H1 (cell line): ENCODE data around the gene ENDOG. TPM values are rescaled to one million over a fixed set of nuclear protein-coding genes. Genes with fewer than 3 reads are reported as not detected.

ENCODE experiments used
- CTCF ChIA-PET: fragments of 300-600 bp; sonication (Branson Sonifier 250); formaldehyde crosslinking; loops from one replicate; lab custom pipeline; 2021; ENCODE audit not compliant: partially characterized antibody; lab: Charles Lee
- POLR2A ChIA-PET: fragments of 300-600 bp; sonication (Branson Sonifier 250); formaldehyde crosslinking; loops from one replicate; lab custom pipeline; 2021; ENCODE audit warnings: inconsistent platforms; ENCODE audit not compliant: partially characterized antibody; lab: Charles Lee
- DNase-seq, 2 experiments: peaks; one replicate each; pipeline versions ENCODE4 v3.0.0 to v3.0.0-alpha.2; 2010 to 2022; ENCODE audit warnings: low spot score in 2 of 2, low read depth in 1 of 2, mixed read lengths in 1 of 2
- FAIRE-seq: peaks from 2 replicates; lab custom pipeline; 2011; peaks lifted over from hg19 to GRCh38; lab: Jason Lieb, UNC
- H2AFZ ChIP-seq: 2 replicates; pipeline ENCODE4 v1.8.1; 2012; ENCODE audit warnings: low read length, inconsistent platforms
- H2AK5ac ChIP-seq: 2 replicates; pipeline ENCODE4 v1.6.1; 2013; ENCODE audit warnings: low read depth, low read length
- H2BK120ac ChIP-seq: replicated peaks from 2 replicates; pipeline ENCODE3; 2013; ENCODE audit warnings: low read depth, low read length, inconsistent platforms
- H2BK12ac ChIP-seq: 2 replicates; pipeline ENCODE4 v1.6.1; 2013; ENCODE audit warnings: low read depth, low read length
- H2BK15ac ChIP-seq: 2 replicates; pipeline ENCODE4 v1.6.1; 2013; ENCODE audit warnings: low read length
- H2BK20ac ChIP-seq: 2 replicates; pipeline ENCODE4 v1.6.1; 2013; ENCODE audit warnings: low read length
- H2BK5ac ChIP-seq: 2 replicates; pipeline ENCODE4 v1.6.1; 2013; ENCODE audit warnings: low read depth, low read length
- H3K14ac ChIP-seq: 2 replicates; pipeline ENCODE4 v1.6.1; 2013; ENCODE audit warnings: inconsistent platforms; ENCODE audit not compliant: insufficient read length
- H3K18ac ChIP-seq: 2 replicates; pipeline ENCODE4 v1.6.1; 2013; ENCODE audit warnings: low read length; ENCODE audit errors: extremely low read depth
- H3K23ac ChIP-seq: 2 replicates; pipeline ENCODE4 v1.6.1; 2013; ENCODE audit warnings: inconsistent platforms; ENCODE audit not compliant: insufficient read length
- H3K23me2 ChIP-seq: 2 replicates; pipeline ENCODE4 v1.6.1; 2013; ENCODE audit warnings: low read depth, low read length
- H3K27ac ChIP-seq: 2 replicates; pipeline ENCODE4 v1.6.1; 2011; ENCODE audit warnings: low read depth, low read length, inconsistent platforms
- H3K27me3 ChIP-seq, 4 experiments: replicated peaks in 1 of 4; 1 replicate in 1 of 4; 2 replicates in 3 of 4; pipeline versions ENCODE4 v1.6.1 to v1.8.1; 2011 to 2013; ENCODE audit warnings: low read length in 3 of 4, mild to moderate bottlenecking in 3 of 4, inconsistent platforms in 2 of 4, mixed read lengths in 2 of 4, moderate library complexity in 1 of 4; ENCODE audit not compliant: control insufficient read depth in 3 of 4, insufficient read depth in 3 of 4; ENCODE audit errors: extremely low read depth in 1 of 4
- H3K36me3 ChIP-seq, 4 experiments: 2 replicates each; pipeline versions ENCODE4 v1.6.1 to v1.8.1; 2011 to 2013; ENCODE audit warnings: mild to moderate bottlenecking in 4 of 4, low read length in 3 of 4, moderate library complexity in 2 of 4, control low read depth in 1 of 4, inconsistent platforms in 1 of 4; ENCODE audit not compliant: insufficient read depth in 4 of 4, control insufficient read depth in 2 of 4
- H3K4ac ChIP-seq: replicated peaks from 2 replicates; pipeline ENCODE3; 2013; ENCODE audit warnings: low read length, low read depth, mixed read lengths, inconsistent platforms; ENCODE audit not compliant: insufficient read length
- H3K4me1 ChIP-seq, 4 experiments: replicated peaks in 1 of 4; 1 replicate in 1 of 4; 2 replicates in 3 of 4; pipeline versions ENCODE4 v1.6.1 to v1.8.1; 2011 to 2013; ENCODE audit warnings: low read length in 3 of 4, inconsistent platforms in 2 of 4, mixed read lengths in 1 of 4; ENCODE audit not compliant: insufficient read depth in 4 of 4, control insufficient read depth in 3 of 4
- H3K4me2 ChIP-seq, 2 experiments: 2 replicates each; pipeline versions ENCODE4 v1.6.1 to v1.8.1; 2011 to 2013; ENCODE audit warnings: low read depth in 2 of 2, low read length in 2 of 2, control low read depth in 1 of 2, inconsistent platforms in 1 of 2, mild to moderate bottlenecking in 1 of 2; ENCODE audit not compliant: insufficient read depth in 1 of 2
- H3K4me3 ChIP-seq, 4 experiments: fragments of 200-600, 300-600 bp in 1 of 4; sonication (generic), shearing (Covaris generic), sonication (Bioruptor Twin) in 1 of 4; 2 replicates each; pipeline versions ENCODE4 v1.5.1 to v1.8.1; 2011 to 2016; ENCODE audit warnings: low read length in 4 of 4, low read depth in 3 of 4, control low read depth in 2 of 4, inconsistent platforms in 2 of 4, mild to moderate bottlenecking in 2 of 4, mixed read lengths in 1 of 4, moderate library complexity in 1 of 4; ENCODE audit not compliant: insufficient read depth in 2 of 4; ENCODE audit errors: extremely low read depth in 1 of 4
- H3K56ac ChIP-seq: replicated peaks from 2 replicates; pipeline ENCODE3; 2013; ENCODE audit warnings: low read depth, mild to moderate bottlenecking, mixed read lengths, low read length, inconsistent platforms; ENCODE audit not compliant: insufficient read length
- H3K79me1 ChIP-seq: 2 replicates; pipeline ENCODE4 v1.6.1; 2013; ENCODE audit warnings: low read depth, low read length, control low read depth
- H3K79me2 ChIP-seq, 2 experiments: 2 replicates each; pipeline versions ENCODE4 v1.6.1 to v1.8.1; 2012 to 2013; ENCODE audit warnings: low read length in 2 of 2, mild to moderate bottlenecking in 2 of 2, inconsistent platforms in 1 of 2; ENCODE audit not compliant: insufficient read depth in 2 of 2, control insufficient read depth in 1 of 2
- H3K9ac ChIP-seq, 4 experiments: replicated peaks in 1 of 4; 1 replicate in 1 of 4; 2 replicates in 3 of 4; pipeline versions ENCODE4 v1.6.1 to v1.8.1; 2011 to 2013; ENCODE audit warnings: low read depth in 3 of 4, low read length in 3 of 4, control low read depth in 2 of 4, mild to moderate bottlenecking in 2 of 4, moderate library complexity in 2 of 4, inconsistent platforms in 1 of 4; ENCODE audit errors: extremely low read depth in 1 of 4
- H3K9me3 ChIP-seq, 2 experiments: 2 replicates each; pipeline versions ENCODE4 v1.6.1 to v1.8.1; 2012 to 2013; ENCODE audit warnings: mild to moderate bottlenecking in 2 of 2, moderate library complexity in 2 of 2, control low read depth in 1 of 2, inconsistent platforms in 1 of 2, low read depth in 1 of 2, low read length in 1 of 2, mixed read lengths in 1 of 2; ENCODE audit not compliant: insufficient read depth in 2 of 2
- H4K20me1 ChIP-seq, 2 experiments: replicated peaks in 1 of 2; 2 replicates each; pipeline versions ENCODE3 to v1.8.1; 2011 to 2013; ENCODE audit warnings: inconsistent platforms in 2 of 2, low read length in 2 of 2, mild to moderate bottlenecking in 1 of 2; ENCODE audit not compliant: insufficient read depth in 2 of 2, control insufficient read depth in 1 of 2
- H4K5ac ChIP-seq: 2 replicates; pipeline ENCODE4 v1.6.1; 2013; ENCODE audit warnings: low read length, low read depth, mixed read lengths, inconsistent platforms; ENCODE audit not compliant: insufficient read length
- H4K8ac ChIP-seq: 2 replicates; pipeline ENCODE4 v1.8.0; 2013; ENCODE audit warnings: mild to moderate bottlenecking, moderate library complexity, low read length, inconsistent platforms; ENCODE audit not compliant: insufficient read depth; ENCODE audit errors: extremely low read depth
- H4K91ac ChIP-seq: replicated peaks from 2 replicates; pipeline ENCODE3; 2013; ENCODE audit warnings: low read length, mixed read lengths, inconsistent platforms; ENCODE audit not compliant: insufficient read length
- CHD1 ChIP-seq: IDR thresholded peaks from 2 replicates; pipeline ENCODE4 v1.6.1; 2012; ENCODE audit warnings: low read depth, low read length, improper control_type of control experiment
- GABPA ChIP-seq: IDR thresholded peaks from 2 replicates; pipeline ENCODE4 v1.6.1; 2011; ENCODE audit warnings: mild to moderate bottlenecking, low read length, moderate library complexity, borderline replicate concordance; ENCODE audit not compliant: insufficient read depth
- KDM5A ChIP-seq: fragments of 200-600 bp; IDR thresholded peaks from 2 replicates; pipeline ENCODE4 v1.7.1; 2012; ENCODE audit warnings: mild to moderate bottlenecking, low read length, inconsistent platforms, mixed read lengths
- SP1 ChIP-seq: IDR thresholded peaks from 2 replicates; pipeline ENCODE4 v1.6.1; 2011; ENCODE audit warnings: low read depth, low read length
- WGBS, 2 experiments: shearing (Covaris generic) in 1 of 2; methylation state at CpG; one replicate each; pipeline versions ENCODE4 v1.1.6 to v1.1.7; 2013 to 2015; ENCODE audit warnings: low lambda C conversion rate in 2 of 2, mixed read lengths in 2 of 2, inconsistent platforms in 1 of 2, low coverage in 1 of 2, missing lambda C conversion rate in 1 of 2; ENCODE audit not compliant: insufficient replicate concordance in 2 of 2, insufficient coverage in 1 of 2, insufficient read length in 1 of 2; ENCODE audit errors: extremely low coverage in 1 of 2, missing lambda C conversion rate in 1 of 2; 5-methylcytosine and 5-hydroxymethylcytosine counted together
- polyA plus RNA-seq, 7 experiments: library from polyadenylated mRNA; depleted of rRNA in 3 of 7; stranded (reverse) in 5 of 7; unstranded in 2 of 7; fragments of >200 nt in 5 of 7; fragments of 200-250 nt in 2 of 7; gene quantifications; 1 replicate in 5 of 7; 2 replicates in 1 of 7; 4 replicates in 1 of 7; pipeline versions ENCODE4 v1.2.1 to v1.2.3, GENCODE V29; 2011 to 2013; ENCODE audit warnings: missing spikeins in 2 of 7, mixed read lengths in 2 of 7
- total RNA-seq: library from RNA; stranded (reverse); fragmentation: NEBNext Ultra II Directional; extraction: Animal tissue kit (Norgen Biotek cat#: 25700); gene quantifications from 2 replicates; pipeline ENCODE4 v1.2.1, GENCODE V29; 2021

The ENDOG gene
- total and polyA plus RNA-seq, 2 of the 8 experiments (the other 6 are each of a cell fraction or from before 2014, with no cell fraction given) = 17.5 to 23.4 TPM

DNA sequence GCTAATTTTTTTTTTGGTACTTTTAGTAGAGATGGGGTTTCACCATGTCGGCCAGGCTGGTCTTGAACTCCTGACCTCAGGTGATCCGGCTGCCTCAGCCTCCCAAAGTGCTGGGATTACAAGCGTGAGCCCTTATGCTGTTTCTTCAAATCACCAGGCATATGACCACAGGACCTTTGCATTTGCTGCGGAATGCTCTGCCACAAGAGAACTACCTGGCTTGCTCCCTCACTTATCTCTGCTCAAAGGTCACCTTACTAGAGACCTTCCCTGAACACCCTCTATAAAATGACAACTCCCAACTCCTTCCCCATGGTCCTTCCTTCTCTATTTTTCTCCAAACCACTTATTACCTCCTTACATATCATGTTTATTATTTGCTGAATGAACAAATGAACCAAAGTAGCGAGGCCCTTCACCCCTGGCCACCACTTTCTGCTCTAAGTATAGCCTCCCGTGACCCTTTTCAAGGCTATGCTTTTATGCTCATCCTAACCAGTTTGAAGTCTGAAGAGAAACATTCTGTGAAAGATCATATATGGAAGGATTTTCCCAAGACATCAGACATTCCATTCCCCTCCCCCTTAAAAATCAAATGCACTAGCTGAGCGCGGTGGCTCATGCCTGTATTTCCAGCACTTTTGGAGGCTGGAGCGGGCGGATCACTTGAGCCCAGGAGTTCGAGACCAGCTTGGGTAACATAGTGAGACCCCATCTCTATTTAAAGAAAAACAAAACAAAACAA lies 47.8 kb upstream of the ENDOG start:
- peak overlapping the region; percentile 53; the same call in 1 of the 2 replicates for H2AK5ac ChIP-seq
- no peak overlapping the region for H3K4ac ChIP-seq
- WGBS, 2 experiments = 87% methylated on average over 11 of the region's 11 CpGs; no CpG with 5 or more reads in 1 of the 2 experiments
- no peak overlapping the region; the same call in 1 of the 2 replicates for H2BK5ac ChIP-seq
- H3K79me1 ChIP-seq = peaks cover 3% of the 10 kb centered on the region; the same call in 1 of the 2 replicates
- no peak overlapping the region for H3K14ac ChIP-seq
- no peak overlapping the region for H3K56ac ChIP-seq
- H4K5ac ChIP-seq = no peak overlapping the region
- TF ChIP-seq KDM5A (no peak), SP1 (no peak), CHD1 (no peak), GABPA (no peak)
- H3K9ac ChIP-seq = peak overlapping the region in 3 of 4 experiments; percentile 87 to 95 (median 90); a peak in 5 of 7 replicates
- no peak overlapping the region for H3K18ac ChIP-seq
- H3K27ac ChIP-seq = no peak overlapping the region
- no peaks in the 10 kb centered on the region for H3K27me3 ChIP-seq
- no peak overlapping the region for H2BK120ac ChIP-seq
- peaks cover 12% of the 10 kb centered on the region; the same call in 1 of the 2 replicates for H3K23me2 ChIP-seq
- no peaks in the 10 kb centered on the region for H3K9me3 ChIP-seq
- no peak overlapping the region for H2BK15ac ChIP-seq
- no peak overlapping the region for H4K8ac ChIP-seq
- H2BK20ac ChIP-seq = no peak overlapping the region
- no peak overlapping the region for H3K23ac ChIP-seq
- H3K4me2 ChIP-seq = peak overlapping the region; percentile 85 to 98
- H3K4me3 ChIP-seq = peak overlapping the region; percentile 75 to 97 (median 90)
- no peak overlapping the region for H2AFZ ChIP-seq
- H2BK12ac ChIP-seq = no peak overlapping the region
- no peaks in the 10 kb centered on the region; a peak in 1 of 8 replicates for H3K36me3 ChIP-seq
- peaks cover 0 to 3% of the 10 kb centered on the region in 2 experiments for H4K20me1 ChIP-seq
- CTCF ChIA-PET = interaction anchor here (0.8 to 3.4 kb wide), 12 partner anchors 8 to 258 kb away, joined by 3 to 18 read pairs (median 4); partner anchors contain the start of genes SH3GLB2 and TBC1D13
- no peak for FAIRE-seq
- DNase-seq = no peak
- peaks cover 0 to 3% (median 1%) of the 10 kb centered on the region in 4 experiments; a peak in 3 of 7 replicates for H3K4me1 ChIP-seq
- POLR2A ChIA-PET = interaction anchor here (0.5 to 3.4 kb wide), 15 partner anchors 9 to 392 kb away, joined by 3 to 20 read pairs (median 4); partner anchors contain the start of genes ENDOG and ZDHHC12
- H4K91ac ChIP-seq = no peak overlapping the region
- H3K79me2 ChIP-seq = peaks cover 0 to 12% of the 10 kb centered on the region in 2 experiments; a peak in 2 of 4 replicates
